HEK293 (cell line): Measurements from ENCODE around the gene MRPL17.

Experiments used
- CTCF ChIA-PET: fragments of 350-600 bp; formaldehyde crosslinking; extraction: SDS; loops from one replicate; lab custom pipeline; 2021; ENCODE audit warnings: antibody characterized with exemption; lab: Yijun Ruan, JAX
- POLR2A ChIA-PET: fragments of 300-600 bp; formaldehyde crosslinking; extraction: SDS; loops from one replicate; lab custom pipeline; 2020; ENCODE audit warnings: antibody characterized with exemption, inconsistent platforms; lab: Yijun Ruan, JAX
- H3K27ac ChIP-seq: fragments of 200-500 bp; sonication (Bioruptor generic); 2 replicates; pipeline ENCODE4 v1.5.1; 2014; ENCODE audit warnings: low read depth, low read length, control low read depth, inconsistent platforms; ENCODE audit errors: extremely low read depth
- H3K36me3 ChIP-seq, 2 experiments: fragments of 200-500 bp in 1 of 2; sonication (Bioruptor generic) in 1 of 2; 1 replicate in 1 of 2; 2 replicates in 1 of 2; pipeline ENCODE4 v1.5.1; 2014 to 2017; ENCODE audit warnings: inconsistent platforms in 2 of 2, low read length in 2 of 2; ENCODE audit not compliant: control insufficient read depth in 2 of 2, insufficient read depth in 1 of 2
- H3K4me1 ChIP-seq: fragments of 200-500 bp; sonication (Bioruptor generic); 2 replicates; pipeline ENCODE4 v1.5.1; 2014; ENCODE audit warnings: mild to moderate bottlenecking, low read length, inconsistent platforms; ENCODE audit not compliant: control insufficient read depth, insufficient read depth
- H3K4me3 ChIP-seq: 2 replicates; pipeline ENCODE4 v1.5.1; 2011; ENCODE audit warnings: low read depth, mild to moderate bottlenecking, control low read depth, low read length, moderate library complexity
- H3K9me3 ChIP-seq: fragments of 200-500 bp; sonication (Bioruptor generic); 2 replicates; pipeline ENCODE4 v1.5.1; 2014; ENCODE audit warnings: low read depth, low read length, inconsistent platforms; ENCODE audit not compliant: control insufficient read depth, insufficient read depth
- GFI1B ChIP-seq: fragments of 450-650 bp; formaldehyde crosslinking; IDR thresholded peaks from 2 replicates; pipeline ENCODE4 v1.5.1; 2016; ENCODE audit warnings: missing biosample characterization, missing genetic modification characterization
- KLF8 ChIP-seq: fragments of 450-650 bp; formaldehyde crosslinking; IDR thresholded peaks from 2 replicates; pipeline ENCODE4 v1.5.1; 2016; ENCODE audit warnings: missing biosample characterization, missing genetic modification characterization
- MYNN ChIP-seq: fragments of 450-650 bp; formaldehyde crosslinking; IDR thresholded peaks from 2 replicates; pipeline ENCODE4 v1.5.1; 2016; ENCODE audit warnings: missing biosample characterization, missing genetic modification characterization, borderline replicate concordance
- PRDM1 ChIP-seq: fragments of 450-650 bp; formaldehyde crosslinking; IDR thresholded peaks from 2 replicates; pipeline ENCODE4; 2016; ENCODE audit warnings: missing biosample characterization, missing genetic modification characterization
- WT1 ChIP-seq: fragments of 450-650 bp; formaldehyde crosslinking; IDR thresholded peaks from 2 replicates; pipeline ENCODE4 v1.5.1; 2016; ENCODE audit warnings: missing biosample characterization, missing genetic modification characterization
- YY1 ChIP-seq: fragments of 450-650 bp; formaldehyde crosslinking; IDR thresholded peaks from 2 replicates; pipeline ENCODE4 v1.5.1; 2018; ENCODE audit warnings: missing biosample characterization, missing genetic modification characterization
- YY2 ChIP-seq: fragments of 450-650 bp; formaldehyde crosslinking; IDR thresholded peaks from 2 replicates; pipeline ENCODE4 v1.5.1; 2016; ENCODE audit warnings: missing biosample characterization, missing genetic modification characterization
- ZBTB1 ChIP-seq: fragments of 450-650 bp; formaldehyde crosslinking; IDR thresholded peaks from 2 replicates; pipeline ENCODE4 v1.5.1; 2016; ENCODE audit warnings: missing biosample characterization, missing genetic modification characterization
- ZFP3 ChIP-seq: fragments of 450-650 bp; formaldehyde crosslinking; IDR thresholded peaks from 2 replicates; pipeline ENCODE4 v1.5.1; 2016; ENCODE audit warnings: low read depth, missing biosample characterization, missing genetic modification characterization
- ZFP37 ChIP-seq: fragments of 450-650 bp; formaldehyde crosslinking; IDR thresholded peaks from 2 replicates; pipeline ENCODE4 v1.5.1; 2016; ENCODE audit warnings: missing biosample characterization, missing genetic modification characterization
- ZNF133 ChIP-seq: fragments of 450-650 bp; formaldehyde crosslinking; IDR thresholded peaks from 2 replicates; pipeline ENCODE4 v1.5.1; 2016; ENCODE audit warnings: missing biosample characterization, missing genetic modification characterization
- ZNF140 ChIP-seq: fragments of 450-650 bp; formaldehyde crosslinking; IDR thresholded peaks from 2 replicates; pipeline ENCODE4 v1.5.1; 2016; ENCODE audit warnings: missing biosample characterization, missing genetic modification characterization
- ZNF148 ChIP-seq: fragments of 450-650 bp; formaldehyde crosslinking; IDR thresholded peaks from 2 replicates; pipeline ENCODE4 v1.5.0; 2017; ENCODE audit warnings: missing biosample characterization, missing genetic modification characterization, borderline replicate concordance
- ZNF184 ChIP-seq: fragments of 450-650 bp; IDR thresholded peaks from 2 replicates; pipeline ENCODE4 v1.5.1; 2018; ENCODE audit warnings: missing biosample characterization, mild to moderate bottlenecking, missing genetic modification characterization
- ZNF2 ChIP-seq: fragments of 450-650 bp; formaldehyde crosslinking; IDR thresholded peaks from 2 replicates; pipeline ENCODE4 v1.5.1; 2016; ENCODE audit warnings: missing biosample characterization, missing genetic modification characterization
- ZNF221 ChIP-seq: fragments of 450-650 bp; formaldehyde crosslinking; IDR thresholded peaks from 2 replicates; pipeline ENCODE4 v1.5.1; 2017; ENCODE audit warnings: missing biosample characterization, missing genetic modification characterization, borderline replicate concordance
- ZNF23 ChIP-seq: fragments of 450-650 bp; formaldehyde crosslinking; IDR thresholded peaks from 2 replicates; pipeline ENCODE4 v1.5.1; 2016; ENCODE audit warnings: missing biosample characterization, missing genetic modification characterization, borderline replicate concordance
- ZNF266 ChIP-seq: fragments of 450-650 bp; formaldehyde crosslinking; IDR thresholded peaks from 2 replicates; pipeline ENCODE4 v1.5.1; 2016; ENCODE audit warnings: missing biosample characterization, missing genetic modification characterization, low read depth
- ZNF366 ChIP-seq: fragments of 450-650 bp; formaldehyde crosslinking; conservative IDR thresholded peaks from 2 replicates; pipeline ENCODE4 v1.5.1; 2016; ENCODE audit warnings: missing biosample characterization, missing genetic modification characterization
- ZNF48 ChIP-seq: fragments of 450-650 bp; formaldehyde crosslinking; IDR thresholded peaks from 2 replicates; pipeline ENCODE4 v1.5.1; 2016; ENCODE audit warnings: missing biosample characterization, missing genetic modification characterization
- ZNF558 ChIP-seq: fragments of 450-650 bp; formaldehyde crosslinking; IDR thresholded peaks from 2 replicates; pipeline ENCODE4 v1.5.1; 2016; ENCODE audit warnings: missing biosample characterization, missing genetic modification characterization
- ZNF621 ChIP-seq: fragments of 450-650 bp; formaldehyde crosslinking; IDR thresholded peaks from 2 replicates; pipeline ENCODE4 v1.5.1; 2017; ENCODE audit warnings: missing biosample characterization, missing genetic modification characterization
- ZNF624 ChIP-seq: fragments of 450-650 bp; formaldehyde crosslinking; IDR thresholded peaks from 2 replicates; pipeline ENCODE4 v1.5.1; 2017; ENCODE audit warnings: missing biosample characterization, missing genetic modification characterization
- ZNF629 ChIP-seq: fragments of 450-650 bp; formaldehyde crosslinking; IDR thresholded peaks from 2 replicates; pipeline ENCODE4 v1.5.1; 2017; ENCODE audit warnings: missing biosample characterization, missing genetic modification characterization
- ZNF707 ChIP-seq: fragments of 450-650 bp; formaldehyde crosslinking; IDR thresholded peaks from 2 replicates; pipeline ENCODE4 v1.5.1; 2016; ENCODE audit warnings: missing biosample characterization, missing genetic modification characterization
- ZNF747 ChIP-seq: fragments of 450-650 bp; formaldehyde crosslinking; IDR thresholded peaks from 2 replicates; pipeline ENCODE4 v1.5.1; 2016; ENCODE audit warnings: missing biosample characterization, missing genetic modification characterization
- ZNF785 ChIP-seq: fragments of 450-650 bp; formaldehyde crosslinking; IDR thresholded peaks from 2 replicates; pipeline ENCODE4 v1.5.1; 2016; ENCODE audit warnings: missing biosample characterization, missing genetic modification characterization
- TF ChIP-seq, protein P1 (sequence below): fragments of 450-650 bp; formaldehyde crosslinking; IDR thresholded peaks from 2 replicates; pipeline ENCODE4 v1.5.1; 2016; ENCODE audit warnings: missing biosample characterization, missing genetic modification characterization

The MRPL17 gene

GRCh38 chr11:6667733-6668374, 15.3 kb downstream of the MRPL17 start:
- TF ChIP-seq ZNF140: no peak
- no peak for TF ChIP-seq ZNF747
- TF ChIP-seq ZNF133 (tag by site-specific recombination): no peak
- no peak for TF ChIP-seq ZNF785 (tag by site-specific recombination)
- no peak for TF ChIP-seq WT1
- no peak for TF ChIP-seq MYNN (tag by site-specific recombination)
- TF ChIP-seq ZNF621 (tag by site-specific recombination): no peak
- no peak for TF ChIP-seq ZNF184 (tag by site-specific recombination)
- TF ChIP-seq ZFP37 (tag by site-specific recombination): no peak
- no peak for TF ChIP-seq ZNF558
- TF ChIP-seq ZBTB1: no peak
- no peak for TF ChIP-seq ZNF629 (tag by site-specific recombination)
- no peak for TF ChIP-seq ZNF624
- no peak for TF ChIP-seq ZNF707 (tag by site-specific recombination)
- TF ChIP-seq ZNF2 (tag by site-specific recombination): no peak
- TF ChIP-seq YY2 (tag by site-specific recombination): no peak
- no peak for TF ChIP-seq YY1
- TF ChIP-seq, all 188 proteins: peak for 0
- Histone ChIP-seq H3K9me3 (no peaks in the 10 kb centered on the region), H3K4me3 (no peak overlapping the region), H3K4me1 (no peaks in the 10 kb centered on the region), H3K36me3 (no peaks in the 10 kb centered on the region), H3K27ac (no peak overlapping the region)
- ChIA-PET POLR2A (interaction anchor here (1.5 kb wide), 2 partner anchors 15 to 56 kb away, joined by 3 to 7 read pairs; partner anchors contain the start of genes MRPL17 and TAF10), CTCF (interaction anchor here (0.6 to 2.2 kb wide), 8 partner anchors 9 to 289 kb away, joined by 3 to 13 read pairs (median 6); partner anchors contain the start of genes DCHS1 and MRPL17)

GRCh38 chr11:6666302-6667183, 16.6 kb downstream of the MRPL17 start:
- Histone ChIP-seq H3K9me3 (no peaks in the 10 kb centered on the region), H3K4me1 (no peaks in the 10 kb centered on the region), H3K4me3 (no peak overlapping the region), H3K27ac (no peak overlapping the region), H3K36me3 (no peaks in the 10 kb centered on the region)
- POLR2A ChIA-PET: interaction anchor here (1.5 kb wide), 1 partner anchor 17 kb away, joined by 7 read pairs; the partner anchor contains the start of gene MRPL17
- no peak for TF ChIP-seq GFI1B (tag by site-specific recombination)
- TF ChIP-seq PRDM1 (tag by site-specific recombination): 0 out of 2 replicates have a peak, but pooled peaks have one; percentile 21
- TF ChIP-seq ZNF366 (tag by site-specific recombination): peak; percentile 92
- CTCF ChIA-PET: interaction anchor here (0.6 to 2.2 kb wide), 6 partner anchors 10 to 240 kb away, joined by 3 to 13 read pairs (median 4); partner anchors contain the start of gene DCHS1

DNA sequence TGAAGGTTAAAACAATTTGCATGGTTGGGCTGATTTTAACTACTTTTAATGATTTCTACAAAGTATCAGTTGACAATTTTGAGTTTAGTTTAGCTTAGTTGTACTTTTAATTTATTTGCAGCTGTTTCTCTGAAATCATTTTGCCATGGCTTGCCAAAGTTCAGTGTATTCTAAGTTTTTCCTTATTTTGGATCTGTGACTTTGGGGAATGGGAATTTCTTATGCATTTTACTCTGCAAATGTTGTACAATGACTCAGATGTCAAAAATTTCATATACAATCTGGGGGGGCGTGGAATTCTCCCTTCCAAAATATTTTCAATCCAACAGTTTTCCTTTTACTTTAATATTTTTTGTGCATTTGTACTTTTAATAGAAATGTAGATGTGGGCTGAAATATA, 18.6 kb downstream of the MRPL17 start:
- H3K27ac ChIP-seq: no peak overlapping the region
- ChIA-PET CTCF (interaction anchor here (0.6 to 1.2 kb wide), 3 partner anchors 19 to 288 kb away, joined by 3 to 5 read pairs (median 3); partner anchors contain the start of gene MRPL17), POLR2A (no interaction called here)
- H3K4me1 ChIP-seq: no peaks in the 10 kb centered on the region
- no peaks in the 10 kb centered on the region for H3K9me3 ChIP-seq
- no peaks in the 10 kb centered on the region for H3K36me3 ChIP-seq
- H3K4me3 ChIP-seq: no peak overlapping the region
- TF ChIP-seq KLF8 (tag by site-specific recombination) (no peak), ZNF221 (no peak), ZNF266 (no peak), ZNF48 (tag by site-specific recombination) (no peak), ZNF148 (tag by site-specific recombination) (no peak), ZNF707 (tag by site-specific recombination) (no peak), WT1 (no peak), ZNF23 (no peak), ZFP3 (tag by site-specific recombination) (no peak)
- TF ChIP-seq, protein P1, sequence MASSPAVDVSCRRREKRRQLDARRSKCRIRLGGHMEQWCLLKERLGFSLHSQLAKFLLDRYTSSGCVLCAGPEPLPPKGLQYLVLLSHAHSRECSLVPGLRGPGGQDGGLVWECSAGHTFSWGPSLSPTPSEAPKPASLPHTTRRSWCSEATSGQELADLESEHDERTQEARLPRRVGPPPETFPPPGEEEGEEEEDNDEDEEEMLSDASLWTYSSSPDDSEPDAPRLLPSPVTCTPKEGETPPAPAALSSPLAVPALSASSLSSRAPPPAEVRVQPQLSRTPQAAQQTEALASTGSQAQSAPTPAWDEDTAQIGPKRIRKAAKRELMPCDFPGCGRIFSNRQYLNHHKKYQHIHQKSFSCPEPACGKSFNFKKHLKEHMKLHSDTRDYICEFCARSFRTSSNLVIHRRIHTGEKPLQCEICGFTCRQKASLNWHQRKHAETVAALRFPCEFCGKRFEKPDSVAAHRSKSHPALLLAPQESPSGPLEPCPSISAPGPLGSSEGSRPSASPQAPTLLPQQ (tag by site-specific recombination): no peak
